ENCODE results near the gene SGPL1. TPM values are rescaled to one million over a fixed set of nuclear protein-coding genes. Genes with fewer than 3 reads are reported as not detected.

Gene SGPL1
- total and polyA plus RNA-seq, 2 of the 8 experiments (the other 6 are each of a cell fraction or from before 2014, with no cell fraction given) = 20.5 to 51.6 TPM

DNA sequence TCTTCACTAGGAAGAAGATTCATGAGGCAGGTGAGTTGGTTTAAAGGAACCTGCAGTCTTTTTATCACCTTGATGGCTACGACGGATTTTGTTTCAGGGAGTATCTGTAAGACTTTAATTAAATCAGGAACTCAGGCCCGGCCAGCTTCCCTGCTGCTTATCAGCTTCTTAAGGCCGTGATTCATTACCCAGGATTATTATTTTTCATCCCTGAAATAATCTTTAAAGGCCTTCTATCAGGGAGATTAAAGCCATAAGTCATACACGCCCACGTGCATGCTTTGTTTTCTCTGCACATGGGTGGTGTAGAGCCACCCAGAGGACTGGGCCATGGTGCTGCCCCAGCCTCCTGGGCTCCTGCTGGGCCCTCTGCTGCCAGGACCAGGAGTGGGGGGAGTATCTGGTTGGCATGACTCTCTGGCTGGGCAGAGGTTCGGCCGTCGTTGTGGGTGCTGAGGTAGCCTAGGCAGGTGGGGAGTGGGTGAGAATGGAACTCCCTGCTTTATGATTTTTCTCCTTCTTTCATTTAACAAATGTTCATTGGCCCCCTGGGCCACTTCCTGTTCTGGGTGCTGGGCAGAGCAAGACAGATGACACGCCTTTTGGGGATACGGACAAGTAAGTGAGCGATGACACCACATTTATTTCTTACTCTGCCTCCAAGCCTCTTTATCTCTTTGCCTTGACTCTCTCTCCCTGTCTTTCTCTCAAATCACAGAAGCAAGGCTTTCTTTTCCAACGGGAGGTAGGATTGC lies 111.6 kb downstream of the SGPL1 start (continued):
- TF ChIP-seq CHD7 (IDR thresholded peaks at IDR 0.05; ENCODE audit: insufficient replicate concordance, low read length) = no peak
- TF ChIP-seq EP300 (IDR thresholded peaks at IDR 0.05; ENCODE audit: borderline replicate concordance in 1 of 2, low read depth in 2 of 2, low read length in 2 of 2) = no peak
- no peak for TF ChIP-seq JUND (IDR thresholded peaks at IDR 0.05; ENCODE audit: low read length)
- no peak for TF ChIP-seq SP2 (IDR thresholded peaks at IDR 0.05; ENCODE audit: low read length)
